NOMO-1 treated with dmso at 0.1 percent for 144 hours (cell line): ENCODE measurements around the gene USP3.

ENCODE experiments used
- DNase-seq: peaks from one replicate; lab custom pipeline; 2025; ENCODE audit not compliant: unreplicated experiment; lab: John Stamatoyannopoulos, UW

USP3 gene

DNA sequence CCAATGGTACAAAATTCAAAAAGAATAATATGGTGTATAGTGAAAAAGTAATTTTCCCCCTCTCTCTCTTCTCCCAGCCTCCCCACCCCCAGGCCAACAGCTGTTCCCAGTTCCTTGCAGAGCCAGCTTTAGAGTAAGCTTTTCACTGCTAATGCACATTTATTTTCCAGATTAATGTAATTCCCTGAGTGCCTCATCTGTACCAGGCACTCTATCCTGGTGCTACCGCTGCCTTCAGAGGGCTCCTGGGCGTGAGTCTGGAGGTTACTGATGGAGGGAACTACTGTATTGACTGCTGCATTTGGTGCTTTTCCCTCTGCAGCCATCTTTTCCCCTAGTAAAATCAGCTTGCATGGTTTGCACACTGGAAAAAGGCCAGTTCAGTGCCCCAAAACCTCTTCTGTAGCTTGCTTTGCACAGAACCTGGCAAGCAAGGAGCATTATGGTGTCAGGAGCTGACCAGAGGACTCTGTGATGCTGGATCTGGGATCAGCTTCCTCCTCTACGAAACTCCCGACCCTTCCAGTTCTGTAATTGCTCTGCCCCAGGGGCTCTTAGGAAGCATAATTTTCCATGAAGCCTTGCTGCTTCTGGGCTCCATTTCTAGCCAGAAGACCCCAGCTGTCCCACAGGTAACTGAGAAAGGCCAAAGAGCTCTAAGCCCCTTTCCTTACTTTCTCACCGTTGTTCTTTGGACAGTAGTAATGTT is 8.5 kb upstream of the USP3 start:
- no peak for DNase-seq

DNA sequence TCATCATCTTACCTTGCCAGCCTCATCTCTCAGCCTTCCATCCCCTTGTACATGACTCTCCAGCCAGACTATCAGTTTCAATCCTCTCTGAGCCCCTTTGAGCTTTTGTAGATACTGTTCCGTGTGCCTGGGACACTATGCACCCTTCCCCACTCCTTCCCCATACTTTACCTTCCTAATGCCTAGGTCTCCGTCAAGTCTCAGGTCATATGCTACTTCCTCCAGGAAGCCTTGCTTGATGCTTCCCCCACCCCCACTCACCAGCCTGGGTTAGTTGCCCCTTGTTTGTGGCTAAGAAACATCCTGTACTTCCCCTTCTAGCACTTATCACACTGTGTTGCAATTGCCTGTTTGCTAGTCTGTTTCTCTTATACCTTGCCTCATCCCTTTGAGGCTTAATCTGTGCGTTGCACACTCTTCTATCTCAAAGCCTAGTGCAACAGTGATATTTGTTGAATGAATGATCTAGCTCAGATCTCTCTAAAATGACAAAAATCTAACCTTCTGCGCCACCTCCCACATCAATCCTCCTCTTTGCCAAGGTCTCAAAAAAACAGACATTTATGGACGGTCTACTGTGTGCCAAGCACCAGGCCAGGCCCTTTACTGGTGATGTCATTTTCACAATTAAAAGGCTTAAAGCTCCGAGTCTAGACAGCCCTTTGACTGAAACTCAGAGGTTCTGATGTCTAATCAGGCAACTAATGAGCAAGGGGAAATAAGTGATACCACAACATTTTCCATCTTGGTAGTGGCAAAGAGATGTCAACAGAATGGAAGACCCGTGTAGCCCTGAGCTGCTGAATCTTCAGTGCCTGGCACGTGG is 6.5 kb upstream of the USP3 start:
- DNase-seq = peak; percentile 93

DNA sequence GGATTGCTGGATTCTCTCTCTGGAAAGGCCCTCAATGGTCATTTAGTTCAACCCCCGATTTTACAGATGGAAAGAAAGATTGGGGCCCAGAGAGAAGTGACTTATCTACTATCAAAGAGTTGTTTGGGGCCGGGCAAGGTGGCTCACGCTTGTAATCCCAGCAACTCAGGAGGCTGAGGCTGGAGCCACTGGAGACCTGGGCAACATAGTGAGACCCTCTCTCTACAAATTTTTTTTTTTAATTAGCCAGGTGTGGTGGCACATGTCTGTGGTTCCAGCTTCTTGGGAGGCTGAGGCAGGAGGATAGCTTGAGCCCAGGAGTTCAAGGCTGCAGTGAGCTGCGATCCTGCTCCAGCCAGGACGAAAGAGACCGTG is 5.2 kb upstream of the USP3 start:
- DNase-seq = no peak

DNA sequence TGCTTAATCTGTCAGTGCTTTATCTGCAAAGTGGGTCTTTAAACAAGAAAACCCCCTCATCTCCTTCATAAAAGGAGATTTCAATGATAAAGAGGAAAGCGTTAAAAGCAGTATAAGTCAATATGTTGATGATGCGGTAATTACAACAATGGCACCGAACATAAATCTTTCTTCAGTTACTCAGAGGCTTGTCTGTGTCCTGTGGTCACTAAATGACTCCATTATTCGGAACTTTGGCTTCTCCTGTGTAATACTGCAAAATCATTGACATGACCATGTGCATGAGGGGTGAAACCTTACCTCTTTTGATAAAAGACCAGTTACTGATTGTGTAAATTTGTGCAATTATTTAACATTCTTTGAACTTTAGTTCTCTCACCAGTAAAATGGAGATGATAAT is 4.8 kb upstream of the USP3 start:
- DNase-seq = no peak

DNA sequence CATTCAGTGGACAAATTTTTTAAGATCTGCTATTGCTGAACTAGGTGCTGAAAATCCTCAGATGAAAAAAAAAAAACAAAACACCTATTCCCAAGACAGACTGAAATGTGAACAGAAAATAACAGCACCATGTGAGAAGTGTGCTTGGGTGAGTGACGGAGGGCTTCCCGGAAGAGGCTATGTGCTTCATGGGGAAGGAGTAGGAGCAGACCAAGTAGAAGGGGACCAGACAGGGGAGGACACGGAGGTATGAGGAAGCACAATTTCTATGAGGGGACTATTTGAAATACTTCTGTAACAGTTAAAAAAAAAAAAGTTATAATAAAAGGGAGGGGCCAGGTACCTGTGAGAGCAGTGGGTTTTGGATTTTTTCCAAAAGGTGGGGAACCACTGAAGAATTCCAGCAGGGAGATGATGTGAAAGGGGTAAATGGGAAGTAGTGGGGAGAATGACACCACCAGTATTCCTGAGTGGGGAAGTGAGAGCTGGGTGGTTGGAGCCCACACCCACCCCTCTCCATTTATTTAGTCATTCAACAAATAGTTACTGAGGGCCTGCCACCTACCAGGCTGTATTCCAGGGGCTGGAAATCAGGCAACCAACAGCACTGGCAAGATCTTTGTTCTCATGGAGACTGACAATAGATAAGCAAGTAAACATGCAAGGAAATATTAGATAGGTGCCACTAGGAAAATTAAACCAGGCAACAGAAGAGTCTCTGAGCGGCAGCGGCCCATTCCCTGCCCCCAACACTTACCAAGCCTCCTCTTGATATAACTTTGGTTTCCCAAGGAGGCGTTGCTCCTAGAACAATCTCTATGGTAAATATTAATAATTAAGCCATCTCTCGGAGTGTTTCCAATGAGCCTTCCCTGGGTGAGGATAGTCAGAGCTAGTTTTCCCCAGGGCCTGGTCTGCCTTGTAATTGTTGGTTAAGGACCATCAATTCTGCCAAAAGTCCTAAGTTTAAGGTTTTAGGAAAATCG is 3.8 kb upstream of the USP3 start:
- DNase-seq = peak; percentile 49

DNA sequence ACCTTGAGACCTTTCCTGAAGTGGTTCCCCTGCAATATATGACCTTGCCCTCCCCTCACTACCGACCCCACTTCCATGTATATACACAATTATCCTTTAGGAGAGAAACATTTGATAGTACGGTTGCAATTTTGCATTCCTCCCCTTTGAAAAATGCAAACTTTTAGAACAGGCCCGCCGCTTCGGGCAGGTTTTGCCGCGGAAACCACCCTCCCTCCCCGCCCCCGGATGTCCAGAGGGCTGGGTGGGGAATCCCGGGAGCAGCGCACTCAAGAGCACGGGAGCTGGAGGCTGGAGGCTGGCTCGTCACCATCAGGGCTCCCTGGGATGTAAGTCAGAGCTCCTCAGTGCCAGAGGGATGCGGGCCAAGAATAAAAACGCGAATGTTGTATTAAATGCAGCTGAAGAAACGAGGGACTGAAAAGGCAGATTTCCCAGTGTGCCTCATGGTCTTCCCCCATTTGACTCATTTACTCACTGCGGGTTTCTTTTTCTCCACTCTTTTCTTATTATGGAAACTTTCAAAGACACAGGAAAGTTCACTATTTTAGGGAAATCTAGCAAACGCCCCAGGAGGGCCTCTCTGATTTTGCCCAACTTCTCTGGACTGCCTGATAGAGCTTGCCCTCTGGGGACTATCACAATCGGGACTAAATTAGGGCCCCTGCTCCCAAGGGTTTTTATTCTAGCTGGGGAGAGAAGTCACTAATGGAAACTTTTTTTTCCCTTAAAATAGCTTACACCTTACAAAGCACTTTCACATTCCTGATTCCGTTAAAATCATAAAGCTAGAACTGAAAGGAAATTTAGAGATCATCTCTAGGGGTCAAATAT is 2.9 kb upstream of the USP3 start:
- no peak for DNase-seq

DNA sequence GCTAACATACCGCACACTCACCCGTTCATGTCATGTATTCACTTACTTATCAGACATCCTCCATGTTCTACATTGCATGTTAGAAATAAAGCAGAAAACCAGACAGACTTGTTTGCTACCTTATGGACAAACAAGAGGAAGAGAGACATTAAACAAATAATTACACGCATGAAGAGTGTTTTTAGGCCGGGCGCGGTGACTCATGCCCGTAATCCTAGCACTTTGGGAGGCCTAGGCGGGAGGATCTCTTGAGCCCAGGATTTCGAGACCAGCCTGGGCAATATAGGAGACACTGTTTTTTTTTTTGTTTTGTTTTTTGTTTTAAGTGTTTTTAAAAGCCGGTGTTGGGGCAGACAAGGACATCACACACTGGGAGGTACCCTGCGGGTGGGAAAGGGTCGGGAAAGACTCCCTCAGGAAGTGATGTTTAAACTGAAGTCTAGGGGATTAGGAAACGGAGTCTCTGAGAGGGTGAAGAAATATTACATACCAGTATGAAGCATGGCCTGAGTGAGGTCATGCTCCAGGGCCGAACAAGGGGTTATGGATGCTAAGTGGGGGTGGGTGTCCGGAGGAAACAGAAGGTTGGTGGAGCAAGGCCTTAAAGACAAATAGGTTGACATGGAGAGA is 2.1 kb upstream of the USP3 start:
- no peak for DNase-seq

DNA sequence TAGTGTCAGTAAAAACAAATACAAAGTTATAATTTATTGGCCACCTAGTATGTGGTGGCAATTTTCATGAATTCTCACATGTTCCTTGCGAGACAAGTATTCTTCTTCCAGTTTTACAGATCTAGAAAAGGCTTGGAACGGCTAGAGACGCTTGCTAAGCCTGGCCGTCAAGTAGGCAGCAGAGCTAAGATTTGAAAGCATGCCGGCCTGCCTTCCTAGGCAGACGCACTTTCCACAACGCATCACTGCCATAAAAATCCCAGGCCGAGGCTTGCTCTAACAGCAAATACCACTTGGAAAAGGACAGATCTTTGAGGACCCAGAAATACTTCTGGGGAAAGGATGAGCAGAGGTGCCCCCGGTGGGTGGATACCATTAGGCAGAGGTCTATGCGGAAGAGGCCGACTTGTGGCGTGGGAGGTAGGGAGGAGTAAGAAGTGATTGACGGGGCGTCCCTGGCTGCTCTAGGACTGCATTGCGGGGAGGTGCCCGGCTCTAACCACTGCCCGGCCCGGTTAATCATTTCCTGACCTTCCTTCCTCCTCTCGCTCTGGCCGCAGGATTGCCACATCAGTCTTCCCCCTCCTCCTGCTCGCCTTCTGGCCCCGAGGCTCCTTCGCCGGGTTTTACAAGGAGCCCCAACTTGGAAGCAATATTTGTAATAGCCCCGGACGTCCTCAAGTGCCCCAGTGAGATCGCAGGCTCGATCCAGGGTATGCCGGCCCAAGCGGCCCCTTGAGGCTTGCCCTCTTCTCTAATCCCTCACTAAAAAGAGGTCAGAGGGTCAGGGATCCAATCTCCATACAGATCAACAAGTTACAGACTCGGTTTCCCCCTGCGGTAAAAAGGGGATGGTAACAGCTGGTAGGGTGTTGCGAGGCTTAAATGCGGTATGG is 1.3 kb upstream of the USP3 start:
- peak; percentile 100 for DNase-seq

DNA sequence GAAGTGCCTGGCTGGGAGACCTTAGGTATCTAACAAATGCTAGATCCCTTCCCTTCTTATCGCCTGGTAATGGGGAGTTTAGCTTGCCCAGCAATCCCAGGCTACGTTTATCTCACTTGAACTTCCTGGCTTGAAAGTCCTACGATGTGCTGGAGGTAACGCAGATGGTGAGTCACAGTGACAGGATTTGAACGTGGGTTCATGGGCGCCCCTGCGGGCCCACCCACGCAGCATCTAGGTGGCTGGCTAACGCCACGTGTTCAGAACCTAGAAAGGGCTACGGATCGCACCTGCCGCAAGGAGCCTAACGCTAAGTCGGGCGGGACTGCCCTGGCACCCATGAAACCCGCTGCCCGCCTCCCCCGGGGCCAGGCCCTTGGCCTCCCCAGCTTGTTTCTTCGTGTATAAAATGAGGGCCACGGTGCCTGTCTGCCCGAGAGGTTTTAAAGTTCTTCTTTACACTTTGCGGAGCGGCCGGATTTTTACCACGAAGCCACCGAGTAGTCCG is 600 bp upstream of the USP3 start:
- DNase-seq = peak; percentile 70

DNA sequence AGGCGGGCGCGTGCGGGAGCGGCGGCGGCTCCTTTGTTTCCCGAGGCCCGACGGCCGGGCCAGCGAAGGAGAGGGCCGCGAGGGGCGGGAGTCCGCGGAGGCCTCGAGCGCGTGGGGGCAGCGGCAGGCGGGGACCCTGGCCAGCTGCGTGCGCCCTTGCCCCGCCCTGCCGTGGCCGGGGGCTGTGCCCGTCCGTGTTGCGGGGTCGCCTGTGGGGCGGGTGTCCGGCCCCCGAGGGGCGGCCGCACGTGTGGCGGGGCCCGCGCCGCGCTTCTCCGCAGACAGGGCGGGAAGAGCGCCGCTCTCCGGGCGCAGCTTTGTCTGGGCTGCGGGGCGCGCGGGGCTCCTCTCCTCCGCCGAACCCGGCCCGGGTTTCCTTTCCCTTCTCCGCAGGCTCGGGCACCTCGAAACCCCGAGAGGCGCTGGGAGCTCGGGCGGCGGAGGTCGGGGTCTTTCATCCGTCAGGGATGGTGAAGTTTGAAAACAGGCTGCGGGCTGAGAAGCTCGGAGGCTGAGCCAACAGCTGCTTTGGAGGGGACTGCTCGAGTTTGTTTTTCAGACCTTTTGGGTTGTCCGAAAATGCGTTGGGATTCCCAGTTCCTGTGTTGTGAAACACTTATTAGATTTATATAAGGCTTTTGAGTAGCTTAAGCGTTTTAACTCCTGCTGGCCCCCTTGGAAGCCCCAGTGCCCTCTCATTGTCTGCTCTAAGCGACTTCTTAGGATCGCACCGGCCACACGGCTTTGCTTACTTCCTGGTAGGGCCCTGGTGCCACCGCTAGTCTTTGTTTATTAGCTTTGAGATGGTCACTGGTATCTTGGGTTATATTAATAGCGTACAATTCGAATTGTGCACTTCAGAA is 817 bp downstream of the USP3 start:
- peak; percentile 64 for DNase-seq

DNA sequence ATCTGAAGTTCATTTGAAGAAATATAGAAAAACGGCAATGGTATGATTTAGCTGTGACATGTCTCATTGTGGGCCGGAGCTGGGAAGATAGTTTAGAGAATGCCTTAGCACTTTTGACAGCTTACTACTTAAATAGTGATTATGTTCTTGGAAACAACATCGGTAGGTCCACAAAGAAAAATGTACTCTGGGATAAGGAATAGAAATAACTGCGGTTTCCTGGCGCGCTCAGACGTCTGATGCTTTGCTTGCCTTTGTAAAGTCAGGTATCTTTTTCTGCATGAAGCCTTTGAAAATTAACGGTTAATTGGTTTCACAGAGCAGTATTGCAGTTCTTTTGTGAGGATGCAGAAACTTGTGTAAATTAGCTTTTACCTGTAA is 1.4 kb downstream of the USP3 start:
- DNase-seq = no peak

DNA sequence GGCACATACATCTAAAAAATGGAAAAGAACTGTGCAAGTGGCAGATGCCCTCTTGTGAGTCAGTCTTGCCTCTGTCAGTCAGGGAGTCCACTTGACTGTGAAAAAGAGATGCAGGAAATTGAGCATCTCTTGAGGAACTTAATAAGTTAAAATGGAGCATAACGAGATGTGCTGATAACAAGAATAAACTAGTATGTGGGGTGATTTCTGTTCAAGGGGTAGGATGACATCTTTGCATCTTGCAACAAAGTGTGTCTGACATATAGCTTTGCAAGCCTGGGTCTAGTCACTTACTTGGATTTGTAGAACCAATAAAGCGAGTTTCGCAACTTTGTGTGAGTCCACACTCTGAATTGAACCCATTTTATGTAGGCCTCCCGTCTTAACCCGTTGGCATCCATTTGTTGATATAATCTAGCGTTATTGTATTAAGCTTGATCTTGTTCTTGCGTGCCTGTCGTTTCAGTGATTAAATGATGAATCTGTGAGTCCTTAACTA is 2.2 kb downstream of the USP3 start:
- DNase-seq = no peak

DNA sequence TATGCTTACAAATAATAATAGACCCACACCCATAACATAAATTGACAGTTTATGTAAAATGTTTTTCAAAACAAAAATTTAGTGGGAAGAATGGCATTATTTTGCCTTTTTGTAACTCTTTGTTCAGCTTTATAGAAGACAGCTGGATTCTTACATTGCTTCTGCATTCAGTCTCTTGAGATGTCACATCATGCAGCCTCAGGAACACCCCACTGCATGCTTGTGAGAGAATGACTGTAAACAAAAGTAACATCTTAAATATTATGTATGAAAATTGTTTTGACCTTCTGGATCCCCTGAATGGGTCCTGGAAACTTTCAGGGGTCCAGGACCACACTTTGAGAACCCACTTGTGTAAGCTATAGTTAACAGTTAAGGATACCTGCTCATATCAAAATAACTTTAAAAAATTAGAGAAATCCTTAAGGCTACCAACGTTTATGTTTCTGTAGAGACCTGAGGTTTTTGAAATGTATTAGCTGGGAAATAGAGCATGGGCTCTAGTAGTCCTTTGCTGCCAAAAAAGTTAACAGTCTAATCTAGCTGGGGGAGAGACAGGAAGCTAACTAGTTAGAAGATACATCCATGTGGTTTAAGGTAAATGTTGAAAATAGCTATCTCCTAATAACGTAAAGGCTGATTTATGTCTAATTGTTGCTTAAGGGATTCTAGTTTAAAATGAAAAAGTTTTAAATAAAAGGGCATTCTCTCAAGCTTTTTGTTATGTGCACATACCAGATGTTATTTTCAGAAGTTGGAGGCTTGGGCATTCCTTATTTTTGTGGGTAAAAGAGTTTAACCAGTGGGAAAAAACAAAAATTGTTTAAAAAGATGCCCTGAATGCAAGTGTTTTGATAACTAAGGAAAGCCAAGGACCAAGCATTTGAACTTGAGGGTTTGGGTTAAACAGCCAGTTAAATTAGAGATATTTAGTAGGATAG is 3.8 kb downstream of the USP3 start:
- no peak for DNase-seq

DNA sequence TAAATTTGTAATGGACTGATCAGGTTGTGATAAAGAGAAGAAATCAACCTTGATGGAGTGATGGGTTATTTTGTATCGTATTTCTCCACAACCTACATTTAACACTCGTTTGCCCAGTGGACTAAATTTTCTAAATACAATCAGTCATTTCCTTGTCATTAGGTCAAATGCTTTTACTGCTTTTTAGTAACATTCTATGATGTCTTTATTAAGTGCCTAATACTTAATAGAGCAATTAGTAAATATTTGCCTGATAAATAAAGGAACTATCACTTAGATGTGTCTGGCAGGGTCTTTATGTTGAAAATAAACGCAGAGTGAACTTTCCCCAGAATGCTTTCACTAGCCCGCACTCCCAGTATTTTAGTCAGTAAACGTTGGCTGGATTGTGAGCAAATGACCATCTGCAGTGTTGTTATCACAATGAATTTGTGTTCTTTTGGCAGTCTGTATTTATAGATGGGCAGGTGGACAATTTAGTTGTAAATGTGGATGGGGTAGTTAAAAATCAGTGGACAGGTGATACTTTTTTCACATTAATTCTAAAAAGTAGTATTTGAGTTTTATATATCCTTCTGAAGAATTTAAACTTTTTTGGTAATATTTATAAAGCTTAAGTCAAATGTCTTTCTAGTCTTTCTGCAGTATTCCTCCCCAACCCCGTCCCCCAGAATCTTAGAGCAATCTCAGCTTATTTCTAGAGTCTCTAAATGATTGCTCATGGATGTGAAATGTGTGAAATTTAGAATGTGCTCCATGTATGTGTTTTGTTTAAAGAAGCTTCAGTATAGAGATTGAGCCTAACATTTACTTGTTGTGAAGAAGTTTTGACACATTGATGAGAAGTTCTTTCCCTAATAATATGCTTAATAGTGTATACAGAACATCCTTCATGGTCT is 4.9 kb downstream of the USP3 start:
- no peak for DNase-seq
